NCI-H524 treated with DMSO at 0.1 percent for 48 hours (cell line): ENCODE data around the gene IL25.

Experiments
- DNase-seq: peaks from one replicate; lab custom pipeline; 2025; lab: John Stamatoyannopoulos, UW

IL25 gene

GRCh38 chr14:23353433-23353780 is 19.2 kb upstream of the IL25 start:
- DNase-seq, result no peak

GRCh38 chr14:23354990-23355389 is 17.6 kb upstream of the IL25 start:
- no peak for DNase-seq

GRCh38 chr14:23355871-23356435 is 16.7 kb upstream of the IL25 start:
- DNase-seq, result no peak

- DNase-seq, result no peak
Measured at GRCh38 chr14:23356662-23357061, 15.9 kb upstream of the IL25 start.

GRCh38 chr14:23357261-23357660 is 15.3 kb upstream of the IL25 start:
- DNase-seq, result no peak

- no peak for DNase-seq
Measured at GRCh38 chr14:23358042-23358441, 14.6 kb upstream of the IL25 start.

GRCh38 chr14:23358553-23359166 is 13.9 kb upstream of the IL25 start:
- DNase-seq, result no peak

- no peak for DNase-seq
Measured at GRCh38 chr14:23359167-23359626, 13.4 kb upstream of the IL25 start.

GRCh38 chr14:23359722-23360447 is 12.7 kb upstream of the IL25 start:
- no peak for DNase-seq

GRCh38 chr14:23360496-23360895 is 12.1 kb upstream of the IL25 start:
- DNase-seq, result no peak

GRCh38 chr14:23361320-23361719 is 11.3 kb upstream of the IL25 start:
- no peak for DNase-seq

GRCh38 chr14:23361763-23362162 is 10.8 kb upstream of the IL25 start:
- no peak for DNase-seq

GRCh38 chr14:23362200-23362599 is 10.4 kb upstream of the IL25 start:
- DNase-seq, result no peak

- peak; percentile 59 for DNase-seq
Measured at GRCh38 chr14:23364164-23365035, 8.2 kb upstream of the IL25 start.

GRCh38 chr14:23365036-23365731 is 7.4 kb upstream of the IL25 start, which contains the start of gene EFS:
Gene EFS, minus strand, starts transcription at chr14:23365172. Its CDS starts 147 bp downstream, at chr14:23365025.
- DNase-seq, result no peak

- DNase-seq, result peak; percentile 69
Measured at GRCh38 chr14:23365732-23366425, 6.7 kb upstream of the IL25 start.

- peak; percentile 68 for DNase-seq
Measured at GRCh38 chr14:23366426-23366921, 6.1 kb upstream of the IL25 start.

- no peak for DNase-seq
Measured at GRCh38 chr14:23370221-23370620, 2.4 kb upstream of the IL25 start.

GRCh38 chr14:23371865-23372264 is 744 bp upstream of the IL25 start:
- DNase-seq, result no peak

GRCh38 chr14:23373041-23373440 is 432 bp downstream of the IL25 start:
- no peak for DNase-seq
